ENCODE measurements around the gene MGLL. TPM values are rescaled to one million over a fixed set of nuclear protein-coding genes. Genes with fewer than 3 reads are reported as not detected.

Gene MGLL
- total RNA-seq, 4 donors from 2014 or later = 36.7 to 146 (median 73.5) TPM

GRCh38 chr3:127747751-127748521 is 74.4 kb downstream of the MGLL start:
- H3K9me3 ChIP-seq = no peaks in the 10 kb centered on the region
- peaks cover 13 to 71% (median 31%) of the 10 kb centered on the region in 3 donors for H3K4me1 ChIP-seq
- TF ChIP-seq POLR2A (IDR thresholded peaks at IDR 0.05) = no peak
- peak in 2 of 6 experiments; percentile 4 to 10 for TF ChIP-seq CTCF (IDR thresholded peaks at IDR 0.05)
- peak overlapping the region; percentile 56 to 80 (median 76) for H3K27ac ChIP-seq
- H3K27me3 ChIP-seq = no peaks in the 10 kb centered on the region
- DNase-seq = no peak
- H3K36me3 ChIP-seq = peaks cover 0 to 20% (median 0%) of the 10 kb centered on the region in 3 donors
- intact Hi-C loops (cut with DNase I) = no loop called here
- no peak overlapping the region for H3K4me3 ChIP-seq
- WGBS, 2 donors = 18 to 29% methylated on average over 15 to 16 of the region's 16 CpGs

- WGBS, 2 donors = 100% methylated on average over 1 of the region's 1 CpG
- H3K4me1 ChIP-seq = peaks cover 13 to 71% (median 31%) of the 10 kb centered on the region in 3 donors
Observed at GRCh38 chr3:127747066-127747465, 75.2 kb downstream of the MGLL start.

GRCh38 chr3:127746400-127747057 is 75.8 kb downstream of the MGLL start:
- Histone ChIP-seq H3K9me3 (no peaks in the 10 kb centered on the region), H3K27me3 (no peaks in the 10 kb centered on the region), H3K36me3 (peaks cover 0 to 19% (median 0%) of the 10 kb centered on the region in 3 donors), H3K27ac (peak overlapping the region; percentile 56 to 80 (median 76)), H3K4me3 (no peak overlapping the region), H3K4me1 (peaks cover 13 to 71% (median 31%) of the 10 kb centered on the region in 3 donors)
- no peak for TF ChIP-seq POLR2A (IDR thresholded peaks at IDR 0.05)
- TF ChIP-seq CTCF (IDR thresholded peaks at IDR 0.05) = peak in 2 of 6 experiments; percentile 20 to 41
- DNase-seq = no peak
- intact Hi-C loops (cut with DNase I) = no loop called here
- 68 to 77% methylated on average over 10 of the region's 10 CpGs for WGBS, 2 donors

More at GRCh38 chr3:127747066-127747465, 75.2 kb downstream of the MGLL start:
- Histone ChIP-seq H3K27ac (peak overlapping the region; percentile 56 to 80 (median 76)), H3K27me3 (no peaks in the 10 kb centered on the region), H3K9me3 (no peaks in the 10 kb centered on the region), H3K4me3 (no peak overlapping the region), H3K36me3 (peaks cover 0 to 19% (median 0%) of the 10 kb centered on the region in 3 donors)
- no peak for TF ChIP-seq POLR2A (IDR thresholded peaks at IDR 0.05)
- TF ChIP-seq CTCF (IDR thresholded peaks at IDR 0.05) = no peak
- DNase-seq = no peak
- intact Hi-C loops (cut with DNase I) = no loop called here

GRCh38 chr3:127745656-127746399 is 76.5 kb downstream of the MGLL start:
- Histone ChIP-seq H3K4me1 (peaks cover 13 to 64% (median 31%) of the 10 kb centered on the region in 3 donors), H3K9me3 (no peaks in the 10 kb centered on the region), H3K4me3 (no peak overlapping the region), H3K36me3 (peaks cover 0 to 26% (median 0%) of the 10 kb centered on the region in 3 donors), H3K27ac (peak overlapping the region in 3 of 4 donors; percentile 75 to 80 (median 78)), H3K27me3 (no peaks in the 10 kb centered on the region)
- TF ChIP-seq POLR2A (IDR thresholded peaks at IDR 0.05) (no peak), CTCF (IDR thresholded peaks at IDR 0.05) (no peak)
- intact Hi-C loops (cut with DNase I) = no loop called here
- 88 to 92% methylated on average over 10 to 11 of the region's 11 CpGs for WGBS, 2 donors
- DNase-seq = no peak

All from esophagus squamous epithelium (tissue), 5 donors.